ENCODE results near the gene SUSD3.

DNA sequence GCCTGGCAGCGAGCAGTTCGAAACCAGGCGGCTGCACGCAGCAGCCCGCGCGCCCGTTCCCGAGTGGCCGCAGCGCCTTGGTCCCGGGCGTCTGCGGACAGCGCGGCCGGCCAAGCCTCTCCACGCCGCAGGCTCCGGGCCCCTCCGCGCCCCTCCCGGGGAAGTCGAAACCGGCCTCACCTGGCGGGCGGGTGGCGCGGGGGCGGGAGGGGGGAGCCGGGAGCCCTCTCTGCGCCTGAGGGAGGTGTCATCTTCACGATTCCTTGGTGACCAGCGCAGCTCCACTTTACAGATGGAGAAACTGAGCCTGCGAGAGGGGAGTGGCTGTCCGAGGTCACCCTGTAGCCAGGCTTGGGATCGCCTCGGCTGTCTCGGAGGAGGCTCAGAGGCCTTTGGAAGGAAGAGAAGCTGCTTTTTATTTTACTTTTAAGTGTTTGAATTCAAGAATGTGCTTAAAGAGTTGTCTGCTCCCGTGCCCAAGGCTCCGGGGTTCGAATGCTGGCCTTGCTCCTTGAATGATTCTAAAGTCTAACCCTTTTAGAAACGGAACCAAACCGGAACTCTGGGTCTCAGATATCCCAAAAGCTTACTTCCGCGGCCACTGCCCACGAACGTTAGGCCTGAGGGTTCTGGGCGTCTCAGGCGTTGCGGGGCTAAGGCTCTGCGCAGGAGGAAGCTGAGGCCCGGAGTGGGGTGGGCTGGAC lies 662 bp downstream of the SUSD3 start:
- TF ChIP-seq, protein P1, sequence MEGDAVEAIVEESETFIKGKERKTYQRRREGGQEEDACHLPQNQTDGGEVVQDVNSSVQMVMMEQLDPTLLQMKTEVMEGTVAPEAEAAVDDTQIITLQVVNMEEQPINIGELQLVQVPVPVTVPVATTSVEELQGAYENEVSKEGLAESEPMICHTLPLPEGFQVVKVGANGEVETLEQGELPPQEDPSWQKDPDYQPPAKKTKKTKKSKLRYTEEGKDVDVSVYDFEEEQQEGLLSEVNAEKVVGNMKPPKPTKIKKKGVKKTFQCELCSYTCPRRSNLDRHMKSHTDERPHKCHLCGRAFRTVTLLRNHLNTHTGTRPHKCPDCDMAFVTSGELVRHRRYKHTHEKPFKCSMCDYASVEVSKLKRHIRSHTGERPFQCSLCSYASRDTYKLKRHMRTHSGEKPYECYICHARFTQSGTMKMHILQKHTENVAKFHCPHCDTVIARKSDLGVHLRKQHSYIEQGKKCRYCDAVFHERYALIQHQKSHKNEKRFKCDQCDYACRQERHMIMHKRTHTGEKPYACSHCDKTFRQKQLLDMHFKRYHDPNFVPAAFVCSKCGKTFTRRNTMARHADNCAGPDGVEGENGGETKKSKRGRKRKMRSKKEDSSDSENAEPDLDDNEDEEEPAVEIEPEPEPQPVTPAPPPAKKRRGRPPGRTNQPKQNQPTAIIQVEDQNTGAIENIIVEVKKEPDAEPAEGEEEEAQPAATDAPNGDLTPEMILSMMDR (IDR thresholded peaks at IDR 0.05; ENCODE audit: low read depth, low read length, missing input control), result no peak
- no peak for TF ChIP-seq YY1 (IDR thresholded peaks at IDR 0.05)
- TF ChIP-seq, protein P2, sequence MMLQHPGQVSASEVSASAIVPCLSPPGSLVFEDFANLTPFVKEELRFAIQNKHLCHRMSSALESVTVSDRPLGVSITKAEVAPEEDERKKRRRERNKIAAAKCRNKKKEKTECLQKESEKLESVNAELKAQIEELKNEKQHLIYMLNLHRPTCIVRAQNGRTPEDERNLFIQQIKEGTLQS (IDR thresholded peaks at IDR 0.05), result no peak
- TF ChIP-seq, protein P3, sequence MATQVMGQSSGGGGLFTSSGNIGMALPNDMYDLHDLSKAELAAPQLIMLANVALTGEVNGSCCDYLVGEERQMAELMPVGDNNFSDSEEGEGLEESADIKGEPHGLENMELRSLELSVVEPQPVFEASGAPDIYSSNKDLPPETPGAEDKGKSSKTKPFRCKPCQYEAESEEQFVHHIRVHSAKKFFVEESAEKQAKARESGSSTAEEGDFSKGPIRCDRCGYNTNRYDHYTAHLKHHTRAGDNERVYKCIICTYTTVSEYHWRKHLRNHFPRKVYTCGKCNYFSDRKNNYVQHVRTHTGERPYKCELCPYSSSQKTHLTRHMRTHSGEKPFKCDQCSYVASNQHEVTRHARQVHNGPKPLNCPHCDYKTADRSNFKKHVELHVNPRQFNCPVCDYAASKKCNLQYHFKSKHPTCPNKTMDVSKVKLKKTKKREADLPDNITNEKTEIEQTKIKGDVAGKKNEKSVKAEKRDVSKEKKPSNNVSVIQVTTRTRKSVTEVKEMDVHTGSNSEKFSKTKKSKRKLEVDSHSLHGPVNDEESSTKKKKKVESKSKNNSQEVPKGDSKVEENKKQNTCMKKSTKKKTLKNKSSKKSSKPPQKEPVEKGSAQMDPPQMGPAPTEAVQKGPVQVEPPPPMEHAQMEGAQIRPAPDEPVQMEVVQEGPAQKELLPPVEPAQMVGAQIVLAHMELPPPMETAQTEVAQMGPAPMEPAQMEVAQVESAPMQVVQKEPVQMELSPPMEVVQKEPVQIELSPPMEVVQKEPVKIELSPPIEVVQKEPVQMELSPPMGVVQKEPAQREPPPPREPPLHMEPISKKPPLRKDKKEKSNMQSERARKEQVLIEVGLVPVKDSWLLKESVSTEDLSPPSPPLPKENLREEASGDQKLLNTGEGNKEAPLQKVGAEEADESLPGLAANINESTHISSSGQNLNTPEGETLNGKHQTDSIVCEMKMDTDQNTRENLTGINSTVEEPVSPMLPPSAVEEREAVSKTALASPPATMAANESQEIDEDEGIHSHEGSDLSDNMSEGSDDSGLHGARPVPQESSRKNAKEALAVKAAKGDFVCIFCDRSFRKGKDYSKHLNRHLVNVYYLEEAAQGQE (IDR thresholded peaks at IDR 0.05), result no peak
- TF ChIP-seq, protein P4, sequence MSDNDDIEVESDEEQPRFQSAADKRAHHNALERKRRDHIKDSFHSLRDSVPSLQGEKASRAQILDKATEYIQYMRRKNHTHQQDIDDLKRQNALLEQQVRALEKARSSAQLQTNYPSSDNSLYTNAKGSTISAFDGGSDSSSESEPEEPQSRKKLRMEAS (IDR thresholded peaks at IDR 0.05), result no peak
